ENCODE data around the gene KRT10.

GRCh38 chr17:40843242-40843641 lies 20.8 kb upstream of the KRT10 start:
- TF ChIP-seq CTCF (conservative IDR thresholded peaks at IDR 0.05), result no peak
- TF ChIP-seq EZH2 (IDR thresholded peaks at IDR 0.05; ENCODE audit: low read depth), result no peak

All from PC-9 (cell line).